GM18517 (cell line): Measurements from ENCODE around the gene PCDHB7.
"Not testable (repeated sequence)": the region's sequence is repeated elsewhere in the genome, so short reads cannot be mapped to it uniquely, and the experiment has no call there.

ENCODE experiments used
- ATAC-seq: cut with Tn5 transposase; IDR thresholded peaks from one replicate; pipeline ENCODE4 v1.9.1; 2021; ENCODE audit warnings: mild to moderate bottlenecking, moderate library complexity; ENCODE audit not compliant: unreplicated experiment

Gene PCDHB7

GRCh38 chr5:141216035-141216434 is 43.6 kb downstream of the PCDHB7 start:
- ATAC-seq = not testable (repeated sequence)

GRCh38 chr5:141223112-141223783 is 50.8 kb downstream of the PCDHB7 start, which contains the start of gene PCDHB14:
TSS of gene PCDHB14 (plus strand) at chr5:141223343. CDS start at chr5:141223506, 163 bp downstream.
- ATAC-seq = no peak

GRCh38 chr5:141224844-141225243 is 52.4 kb downstream of the PCDHB7 start:
- not testable (repeated sequence) for ATAC-seq

- not testable (repeated sequence) for ATAC-seq
Measured at GRCh38 chr5:141225421-141225820, 53.0 kb downstream of the PCDHB7 start.
